OCI-LY3 (cell line): ENCODE measurements around the gene ESR1.
"Not testable (repeated sequence)": the region's sequence is repeated elsewhere in the genome, so short reads cannot be mapped to it uniquely, and the experiment has no call there.

Experiments
- EZH2phosphoT487 ChIP-seq: fragments of 200-600 bp; shearing (Covaris generic); IDR thresholded peaks from 2 replicates; pipeline ENCODE4 v1.6.1; 2018; ENCODE audit warnings: antibody characterized with exemption, mixed run types, low read depth
- TF ChIP-seq, protein P1 (sequence below): fragments of 200-600, 300-600 bp; sonication (generic); IDR thresholded peaks from 2 replicates; pipeline ENCODE4 v1.5.1; 2014; ENCODE audit warnings: antibody characterized with exemption, low read length, low read depth

GRCh38 chr6:151988199-151988598, 180.7 kb downstream of the ESR1 start:
- not testable (repeated sequence) for TF ChIP-seq EZH2phosphoT487
- TF ChIP-seq, protein P1, sequence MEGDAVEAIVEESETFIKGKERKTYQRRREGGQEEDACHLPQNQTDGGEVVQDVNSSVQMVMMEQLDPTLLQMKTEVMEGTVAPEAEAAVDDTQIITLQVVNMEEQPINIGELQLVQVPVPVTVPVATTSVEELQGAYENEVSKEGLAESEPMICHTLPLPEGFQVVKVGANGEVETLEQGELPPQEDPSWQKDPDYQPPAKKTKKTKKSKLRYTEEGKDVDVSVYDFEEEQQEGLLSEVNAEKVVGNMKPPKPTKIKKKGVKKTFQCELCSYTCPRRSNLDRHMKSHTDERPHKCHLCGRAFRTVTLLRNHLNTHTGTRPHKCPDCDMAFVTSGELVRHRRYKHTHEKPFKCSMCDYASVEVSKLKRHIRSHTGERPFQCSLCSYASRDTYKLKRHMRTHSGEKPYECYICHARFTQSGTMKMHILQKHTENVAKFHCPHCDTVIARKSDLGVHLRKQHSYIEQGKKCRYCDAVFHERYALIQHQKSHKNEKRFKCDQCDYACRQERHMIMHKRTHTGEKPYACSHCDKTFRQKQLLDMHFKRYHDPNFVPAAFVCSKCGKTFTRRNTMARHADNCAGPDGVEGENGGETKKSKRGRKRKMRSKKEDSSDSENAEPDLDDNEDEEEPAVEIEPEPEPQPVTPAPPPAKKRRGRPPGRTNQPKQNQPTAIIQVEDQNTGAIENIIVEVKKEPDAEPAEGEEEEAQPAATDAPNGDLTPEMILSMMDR, result not testable (repeated sequence)
